Daoy (cell line): ENCODE measurements around the gene FNDC3B. TPM values are rescaled to one million over a fixed set of nuclear protein-coding genes. Genes with fewer than 3 reads are reported as not detected.

Experiments used
- DNase-seq: peaks from one replicate; pipeline ENCODE4 v3.0.0-alpha.2; 2015; ENCODE audit warnings: low read depth
- total RNA-seq: library from RNA; depleted of rRNA; stranded (reverse); fragments of >200 nt; shearing (Covaris generic); gene quantifications from 2 replicates; pipeline ENCODE4 v1.2.3, GENCODE V29; 2014

The FNDC3B gene
- total RNA-seq, 1 experiment from 2014 or later: 84.3 TPM

DNA sequence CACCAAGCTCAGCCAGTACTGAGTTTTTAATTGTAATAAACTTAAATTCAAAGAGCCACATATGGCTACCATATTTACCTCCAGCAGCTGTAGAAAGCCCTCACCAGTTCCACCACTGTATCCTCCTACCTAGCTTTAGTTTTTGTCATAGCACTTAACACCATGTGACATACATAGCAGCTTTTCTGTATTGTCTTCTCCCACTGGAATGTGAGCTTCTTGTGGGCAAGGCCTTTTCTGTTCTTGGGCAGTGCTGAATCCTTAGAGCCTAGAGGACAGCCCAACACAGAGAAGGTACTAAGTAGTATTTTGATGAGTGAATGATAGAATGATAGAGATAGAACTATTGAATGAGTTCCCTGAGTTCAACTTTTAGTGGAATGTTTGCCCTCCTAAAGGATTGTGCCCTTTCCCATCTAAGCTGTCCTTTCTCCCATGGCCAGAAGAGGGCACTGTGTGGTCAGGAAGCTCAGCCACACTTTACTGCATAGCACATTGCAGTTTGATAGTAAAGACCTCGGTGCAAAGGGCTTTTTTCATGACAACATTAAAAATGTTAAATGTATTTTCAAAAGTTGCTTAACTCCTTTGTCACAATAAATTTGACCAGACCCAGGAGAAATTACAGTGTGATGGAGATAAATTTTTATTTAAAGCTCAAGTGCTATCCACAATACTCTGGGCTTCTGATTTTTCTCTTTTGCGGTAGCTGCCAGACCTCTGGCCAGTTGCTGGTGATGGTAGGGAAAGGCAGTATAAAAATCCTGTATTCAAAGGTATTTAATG is 293.1 kb downstream of the FNDC3B start:
- DNase-seq: peak; percentile 75

DNA sequence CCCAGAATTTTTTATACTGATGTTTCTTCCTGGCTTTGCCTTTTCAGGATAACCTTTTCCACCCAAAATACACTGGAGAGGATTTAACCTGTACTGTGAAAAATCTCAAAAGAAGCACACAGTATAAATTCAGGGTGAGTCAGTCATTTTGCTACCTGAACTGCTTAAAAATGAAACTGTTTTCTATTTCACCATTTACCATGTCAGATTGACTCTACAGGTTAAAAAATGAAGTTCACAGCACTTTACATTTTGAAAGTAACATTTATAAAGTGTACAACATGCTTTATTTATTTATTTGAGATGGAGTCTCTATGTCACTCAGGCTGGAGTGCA is 293.6 kb downstream of the FNDC3B start:
- DNase-seq: no peak

DNA sequence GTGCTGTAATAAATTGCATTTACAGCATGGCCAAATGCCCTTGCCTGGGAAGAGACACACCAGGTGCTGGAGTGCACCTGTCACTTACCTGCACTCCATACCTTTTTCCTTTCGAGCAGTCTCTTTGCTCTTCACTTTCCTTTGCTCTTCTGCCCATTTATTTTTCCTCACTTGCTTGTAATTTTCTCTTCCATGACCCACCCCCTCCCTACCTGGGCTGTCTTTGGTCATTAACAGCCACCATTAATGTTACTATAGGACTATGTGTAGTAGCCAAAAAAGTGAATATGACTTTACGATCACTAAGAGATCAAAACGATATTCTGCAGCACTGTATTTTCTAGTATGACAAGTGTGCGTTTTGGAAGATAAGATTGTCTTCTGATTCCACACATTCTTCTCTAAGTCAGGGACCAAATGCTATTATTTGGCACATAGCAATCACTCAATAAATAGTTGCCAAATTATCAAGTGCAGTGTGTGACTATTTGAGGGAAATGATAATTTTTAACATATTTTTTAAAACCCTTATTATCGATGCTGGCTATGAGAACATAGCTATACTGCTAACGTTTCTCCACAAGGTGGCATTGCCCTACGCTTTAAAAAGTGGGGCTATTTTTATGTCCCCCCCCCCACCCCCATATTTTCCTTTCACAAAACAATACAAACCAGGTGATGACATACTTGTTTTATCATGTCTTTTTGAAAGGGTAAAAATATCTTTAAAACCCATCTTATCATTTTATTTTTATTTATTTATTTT is 294.5 kb downstream of the FNDC3B start:
- DNase-seq: no peak

DNA sequence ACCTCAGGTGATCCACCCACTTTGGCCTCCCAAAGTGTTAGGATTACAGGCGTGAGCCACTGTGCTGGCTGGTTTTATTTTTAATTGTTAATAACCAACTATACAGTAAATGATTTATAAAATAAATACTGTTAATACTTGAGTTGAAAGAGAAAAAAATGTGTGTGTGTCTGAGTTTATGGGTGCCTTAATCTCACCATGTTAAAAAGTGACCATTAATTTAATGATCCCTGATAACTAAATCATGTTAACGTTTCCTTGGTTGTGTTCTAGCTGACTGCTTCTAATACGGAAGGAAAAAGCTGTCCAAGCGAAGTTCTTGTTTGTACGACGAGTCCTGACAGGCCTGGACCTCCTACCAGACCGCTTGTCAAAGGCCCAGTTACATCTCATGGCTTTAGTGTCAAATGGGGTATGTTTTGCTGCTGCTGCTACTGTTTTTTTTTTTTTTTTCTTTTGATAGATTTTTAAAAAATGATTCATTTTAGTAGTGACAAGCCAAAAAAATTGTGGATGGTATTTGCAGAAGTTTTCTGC is 295.4 kb downstream of the FNDC3B start:
- no peak for DNase-seq

DNA sequence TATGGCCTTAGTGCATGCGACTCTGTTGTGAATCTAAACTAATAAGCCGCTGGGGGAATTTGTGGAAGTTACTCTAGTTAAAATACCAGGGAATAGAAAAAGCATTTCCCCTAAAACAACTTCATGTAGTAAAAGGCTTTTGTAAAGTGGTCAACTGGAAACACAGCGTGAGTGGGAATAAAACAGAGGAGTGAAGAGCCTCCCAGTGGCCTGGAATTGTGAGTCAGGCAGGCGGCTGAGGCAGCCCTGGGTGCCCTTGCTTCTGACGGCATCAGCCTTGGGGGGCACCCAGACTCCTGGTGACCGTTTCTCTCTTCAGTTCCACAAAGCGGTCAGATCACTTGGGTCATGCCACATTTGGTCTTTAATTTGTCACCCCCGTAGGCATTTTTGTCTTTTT is 300.5 kb downstream of the FNDC3B start:
- DNase-seq: no peak

DNA sequence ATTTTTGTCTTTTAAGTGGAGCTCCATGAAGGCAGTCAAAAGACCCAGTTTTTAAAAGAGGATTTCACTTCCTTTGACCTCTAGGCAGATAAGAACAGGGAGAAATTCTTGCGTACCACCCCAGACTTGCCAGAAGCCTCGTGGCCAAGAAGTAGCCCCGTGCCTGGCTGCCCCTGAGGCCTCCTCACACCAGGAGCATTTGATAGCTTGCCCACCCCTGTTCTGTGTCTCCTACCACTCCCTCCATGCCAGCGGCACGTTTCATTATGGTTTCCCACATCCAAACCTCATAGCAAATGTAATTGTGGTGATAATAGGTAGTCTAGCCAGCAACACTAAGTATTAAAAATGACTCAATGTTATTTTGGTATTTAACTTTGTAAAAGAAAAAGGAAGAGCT is 301.2 kb downstream of the FNDC3B start:
- DNase-seq: no peak

DNA sequence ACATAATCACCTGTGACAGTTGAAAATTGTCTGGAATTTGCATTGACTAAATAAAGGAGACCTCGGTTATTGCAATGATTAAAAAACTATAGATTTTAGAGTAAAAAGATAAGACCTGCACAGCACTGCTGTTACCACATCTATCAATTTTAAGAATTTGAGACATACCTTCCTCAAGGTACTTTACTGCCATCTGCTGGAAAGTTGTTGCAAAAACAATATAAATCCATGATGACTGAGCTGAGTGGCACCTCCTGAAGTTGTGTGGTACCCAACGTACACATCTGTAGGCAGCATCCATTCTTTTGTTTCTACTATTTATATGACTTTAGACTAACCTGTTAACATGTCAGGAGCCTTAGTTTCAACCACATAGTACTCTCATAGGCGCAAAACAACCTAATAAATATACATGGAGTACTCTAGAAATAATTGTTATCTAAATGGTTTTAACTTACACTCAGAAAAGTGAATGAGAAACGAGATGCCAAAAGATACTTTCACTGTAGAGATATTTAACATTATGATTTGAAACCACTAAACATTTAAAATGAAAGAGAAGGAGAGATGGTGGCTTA is 302.2 kb downstream of the FNDC3B start:
- DNase-seq: peak; percentile 37

DNA sequence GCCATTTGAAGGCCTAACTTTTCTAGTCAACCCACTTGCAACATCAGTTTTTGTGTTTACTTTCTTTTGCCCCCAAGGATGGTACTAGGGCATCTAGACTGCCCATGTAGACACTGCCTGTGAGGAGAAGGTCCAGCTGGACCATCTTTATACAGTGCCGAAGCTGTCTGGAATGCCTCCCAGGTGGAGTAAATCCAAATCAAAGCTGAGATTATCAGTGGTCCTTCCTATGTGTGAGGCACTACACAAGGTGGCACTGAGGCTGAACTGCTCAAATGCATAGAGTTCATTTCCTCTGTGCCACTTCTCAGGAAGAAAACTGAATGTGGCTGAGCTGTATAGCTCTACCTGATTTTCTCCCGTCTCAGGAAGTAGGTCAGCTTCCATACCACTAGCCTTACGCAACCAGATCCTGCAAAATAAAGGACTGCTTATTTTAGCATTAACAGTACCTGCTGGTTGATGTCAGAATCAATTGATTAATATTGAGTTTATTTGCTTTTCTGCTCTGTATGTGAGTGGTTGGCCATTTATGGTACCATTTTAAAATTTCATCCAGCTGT is 302.8 kb downstream of the FNDC3B start:
- DNase-seq: no peak

DNA sequence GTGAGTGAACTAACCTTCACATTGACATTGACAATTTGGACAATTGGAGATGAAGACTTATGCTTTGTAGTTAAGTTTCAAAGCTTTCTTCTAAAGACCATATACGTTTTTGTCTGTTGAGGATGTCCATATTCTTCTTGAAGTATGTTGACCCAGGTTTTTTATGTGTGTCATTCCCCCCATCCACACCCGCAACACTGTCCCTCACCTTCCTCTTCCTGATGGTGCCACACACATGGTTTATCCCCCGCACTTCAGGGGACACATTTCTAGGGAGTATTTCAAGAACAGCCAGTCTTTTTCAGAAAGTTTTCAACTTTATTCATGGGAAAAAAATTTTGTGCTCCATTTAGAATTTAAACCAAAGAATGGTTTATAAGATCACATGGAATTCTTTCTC is 303.7 kb downstream of the FNDC3B start:
- DNase-seq: no peak

DNA sequence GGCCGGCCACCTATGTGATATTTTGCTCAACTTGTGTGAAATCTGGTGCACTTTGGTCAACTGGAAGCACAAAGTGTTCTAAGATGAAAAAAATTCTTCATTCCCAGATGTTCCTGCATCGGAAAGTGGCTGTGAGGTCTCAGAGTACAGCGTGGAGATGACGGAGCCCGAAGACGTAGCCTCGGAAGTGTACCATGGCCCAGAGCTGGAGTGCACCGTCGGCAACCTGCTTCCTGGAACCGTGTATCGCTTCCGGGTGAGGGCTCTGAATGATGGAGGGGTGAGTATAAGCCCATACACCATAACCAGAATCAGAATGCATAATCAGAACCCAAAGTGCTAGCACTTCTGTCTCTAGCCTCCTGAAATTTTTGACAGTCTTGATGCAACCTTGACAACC is 304.6 kb downstream of the FNDC3B start:
- DNase-seq: no peak

DNA sequence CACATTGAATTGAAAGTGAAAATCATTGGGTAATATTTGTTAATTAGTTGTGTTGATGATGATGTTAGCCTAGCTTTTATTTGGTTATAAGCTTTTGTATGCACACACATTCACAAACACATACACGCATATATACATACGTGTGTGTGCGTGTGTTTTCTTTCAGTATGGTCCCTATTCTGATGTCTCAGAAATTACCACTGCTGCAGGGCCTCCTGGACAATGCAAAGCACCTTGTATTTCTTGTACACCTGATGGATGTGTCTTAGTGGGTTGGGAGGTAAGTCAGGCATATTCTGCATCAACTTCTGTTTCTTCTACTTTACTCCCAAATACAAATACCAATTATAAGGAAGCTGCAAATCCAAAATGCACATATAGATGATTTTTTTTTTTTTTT is 306.8 kb downstream of the FNDC3B start:
- DNase-seq: no peak

DNA sequence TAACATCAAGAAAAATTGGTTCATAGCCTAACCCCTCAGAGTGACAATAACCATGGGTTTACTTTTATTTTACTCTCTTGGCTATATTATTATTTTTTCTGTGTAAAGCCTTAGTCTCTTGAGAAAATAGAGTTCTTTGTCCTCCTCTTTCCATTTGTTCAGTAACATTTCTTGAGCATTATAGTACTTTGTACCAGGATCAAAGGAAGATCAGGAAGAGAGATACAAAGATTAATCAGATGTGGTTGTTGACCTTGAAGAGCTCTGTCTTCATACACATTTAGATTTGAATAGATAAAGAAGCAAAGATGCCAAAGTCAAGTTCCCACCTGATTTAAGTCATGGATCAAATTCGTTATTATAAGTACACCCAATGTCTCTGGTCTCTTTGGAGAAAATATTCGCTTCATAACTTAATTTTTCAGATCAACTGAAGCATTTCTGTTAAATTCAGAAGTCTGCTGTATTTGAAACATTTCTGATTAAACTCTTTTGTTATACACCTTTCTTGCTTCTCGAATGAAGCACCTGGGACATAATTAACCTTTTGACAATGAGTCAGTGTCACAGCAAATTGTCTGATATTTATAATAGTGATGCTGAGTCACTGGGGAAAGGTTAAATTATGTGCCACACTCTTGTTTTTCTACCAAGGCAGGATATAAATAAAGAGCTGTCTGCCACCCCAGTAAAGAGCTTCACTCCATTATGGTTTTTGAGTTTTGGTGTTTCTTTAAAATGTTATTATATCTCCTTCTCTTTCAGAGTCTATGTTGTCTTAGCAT is 308.7 kb downstream of the FNDC3B start:
- no peak for DNase-seq

DNA sequence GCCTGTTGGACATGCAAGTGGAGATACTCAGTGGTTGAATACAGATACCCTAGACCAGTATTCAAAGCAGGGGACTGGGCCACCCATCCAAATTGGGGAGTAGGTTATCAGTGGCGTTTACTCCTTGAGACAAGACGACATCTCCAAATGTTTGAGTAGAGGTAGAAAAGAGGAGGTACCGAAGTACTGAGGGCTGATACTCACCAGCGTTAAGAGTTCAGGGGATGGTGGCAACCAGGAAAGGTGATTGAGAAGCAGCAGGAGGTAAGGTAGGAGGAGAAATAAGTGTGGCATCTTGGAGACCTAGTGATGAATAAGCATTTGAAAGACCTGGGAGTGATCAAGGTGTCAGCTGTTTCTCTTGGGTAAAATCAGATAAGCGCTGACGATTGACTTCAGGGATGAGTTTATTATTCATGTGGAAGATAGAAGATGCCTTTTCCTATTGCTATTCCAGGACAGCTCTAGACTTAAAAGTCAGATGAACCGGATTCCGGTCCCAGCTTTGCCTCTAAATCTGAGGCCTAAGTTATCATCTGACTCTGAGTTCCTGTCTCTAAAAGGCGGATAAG is 312.6 kb downstream of the FNDC3B start:
- DNase-seq: no peak

DNA sequence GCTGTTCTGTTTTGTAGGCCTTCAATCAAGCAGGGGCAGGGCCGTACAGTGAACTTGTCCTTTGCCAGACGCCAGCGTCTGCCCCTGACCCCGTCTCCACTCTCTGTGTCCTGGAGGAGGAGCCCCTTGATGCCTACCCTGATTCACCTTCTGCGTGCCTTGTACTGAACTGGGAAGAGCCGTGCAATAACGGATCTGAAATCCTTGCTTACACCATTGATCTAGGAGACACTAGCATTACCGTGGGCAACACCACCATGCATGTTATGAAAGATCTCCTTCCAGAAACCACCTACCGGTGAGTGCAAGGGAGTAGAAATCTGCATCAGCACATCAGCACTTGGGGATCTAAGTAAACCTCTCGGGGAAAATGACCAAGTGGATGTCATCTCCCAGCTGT is 313.4 kb downstream of the FNDC3B start:
- DNase-seq: no peak

DNA sequence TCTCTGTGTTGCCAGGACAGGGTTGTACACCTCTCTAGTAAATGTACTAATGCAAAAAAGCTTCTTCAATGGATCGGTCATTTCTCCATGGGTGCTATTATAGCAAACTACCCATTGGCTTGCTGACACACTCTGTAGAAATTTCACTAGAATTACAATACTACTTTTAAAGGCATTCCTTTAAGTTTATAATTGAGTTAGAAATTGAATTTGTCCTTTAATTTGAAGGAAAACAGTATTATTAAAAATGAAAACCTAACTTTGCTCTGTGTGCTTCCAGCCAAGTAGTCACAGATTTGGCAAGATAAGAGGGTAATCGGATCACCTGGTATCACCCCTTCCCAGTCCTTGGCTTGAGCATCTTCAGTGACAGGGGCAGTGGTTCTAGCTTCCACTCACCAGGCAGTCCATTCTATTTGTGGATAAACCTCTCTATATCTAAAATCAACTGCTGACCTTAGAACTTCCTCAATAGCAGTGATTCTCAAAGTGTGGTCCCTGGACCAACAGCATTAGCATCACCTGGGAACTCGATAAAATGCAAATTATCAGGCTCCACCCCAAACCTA is 315.6 kb downstream of the FNDC3B start:
- DNase-seq: no peak

DNA sequence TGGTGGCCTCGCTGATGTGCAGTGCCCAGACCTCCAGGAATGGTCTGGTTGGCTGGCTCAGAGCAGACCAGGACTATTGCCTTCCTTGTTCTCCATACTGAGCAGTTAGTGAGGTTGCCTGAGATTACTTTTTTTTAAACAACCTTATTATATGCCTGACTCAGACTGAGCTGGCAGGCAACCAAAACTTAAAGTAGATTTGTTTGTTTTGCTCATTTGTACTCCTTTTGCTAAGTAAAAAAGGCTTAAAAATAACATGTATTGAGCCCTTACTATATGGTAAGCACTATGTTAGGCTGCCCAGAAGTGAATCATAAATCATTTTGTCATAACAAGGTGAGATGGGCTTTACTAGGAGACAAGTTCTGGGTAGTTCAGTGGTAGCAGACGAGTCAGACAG is 316.5 kb downstream of the FNDC3B start:
- DNase-seq: peak; percentile 70

DNA sequence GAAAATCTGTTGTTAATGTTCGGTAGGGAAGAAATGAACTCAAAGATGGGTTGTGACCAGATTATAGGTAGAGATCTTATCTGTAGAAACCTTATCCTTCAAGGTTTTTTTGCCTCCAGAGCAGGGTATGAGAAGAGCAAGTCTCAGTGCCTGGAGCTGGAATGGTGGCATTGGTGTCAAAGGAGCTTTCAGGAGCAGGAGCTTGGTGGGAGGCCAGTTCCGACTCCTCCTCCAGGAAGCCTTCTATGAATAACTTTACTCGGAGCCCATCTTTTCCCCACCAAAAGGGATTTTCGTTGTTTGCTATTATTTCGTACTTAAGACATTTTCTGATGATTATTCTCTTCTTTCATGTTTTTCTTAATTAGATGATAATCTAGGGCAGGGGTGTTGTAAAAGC is 317.0 kb downstream of the FNDC3B start:
- no peak for DNase-seq

DNA sequence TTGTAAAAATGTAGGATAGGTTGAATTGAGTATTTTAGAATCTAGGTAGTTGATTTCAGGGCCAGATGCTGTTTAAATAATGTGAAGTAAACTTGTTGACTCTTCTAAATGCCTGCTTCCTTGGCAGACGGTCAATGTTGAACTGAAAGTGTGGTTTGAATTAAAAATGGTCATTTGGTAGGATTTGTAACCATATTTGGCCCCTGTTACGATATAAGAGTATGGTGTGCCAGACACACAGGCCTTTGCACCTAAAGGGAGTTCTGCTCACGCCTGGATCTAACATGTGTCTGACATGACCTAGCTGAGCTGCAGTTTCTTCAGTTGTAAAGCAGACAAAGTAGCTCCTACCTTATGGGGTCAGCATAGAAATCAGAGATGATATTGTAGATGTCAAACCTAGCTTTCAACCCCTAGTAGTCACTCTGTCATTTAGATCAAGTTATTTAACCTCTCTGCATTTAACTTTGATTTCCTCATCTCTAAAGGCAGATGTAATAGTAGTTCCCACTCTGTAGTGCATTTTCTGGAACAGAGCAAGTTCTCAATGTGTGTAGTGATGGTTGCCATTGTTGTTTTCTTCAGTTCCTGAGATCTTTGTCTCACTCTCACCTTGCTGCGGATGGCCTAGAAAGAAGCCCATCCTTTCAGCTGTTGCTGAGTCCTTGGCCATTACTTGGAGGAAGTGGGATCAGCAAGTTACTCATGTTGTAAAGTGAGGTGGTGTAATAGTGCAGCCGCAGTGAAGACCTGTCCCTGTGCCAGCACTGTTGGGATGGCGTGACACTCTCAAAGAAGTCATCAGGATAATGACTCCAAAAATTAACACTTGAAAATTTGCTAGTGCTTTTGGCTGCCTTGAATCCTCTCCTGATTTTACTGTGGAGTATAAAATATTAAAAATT is 318.7 kb downstream of the FNDC3B start:
- peak; percentile 14 for DNase-seq

DNA sequence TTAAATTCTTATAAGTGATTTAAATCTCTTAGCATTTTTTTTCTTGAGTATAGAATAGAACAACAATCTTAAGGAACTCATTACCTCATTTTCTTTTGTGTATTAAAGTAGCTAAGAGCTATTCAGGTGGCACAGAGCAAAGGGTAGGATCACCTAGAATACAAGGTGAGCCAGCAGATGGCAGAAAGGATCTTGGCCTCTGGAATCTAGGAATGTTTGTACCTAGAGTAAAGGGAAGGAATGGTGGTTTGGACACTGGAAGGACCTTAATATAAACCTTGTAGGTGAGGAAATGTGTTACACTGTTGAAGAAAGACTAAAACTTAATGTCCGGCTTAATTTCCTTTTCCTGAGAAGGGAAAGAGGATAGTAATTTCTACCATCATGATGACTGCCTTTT is 319.9 kb downstream of the FNDC3B start:
- DNase-seq: no peak

DNA sequence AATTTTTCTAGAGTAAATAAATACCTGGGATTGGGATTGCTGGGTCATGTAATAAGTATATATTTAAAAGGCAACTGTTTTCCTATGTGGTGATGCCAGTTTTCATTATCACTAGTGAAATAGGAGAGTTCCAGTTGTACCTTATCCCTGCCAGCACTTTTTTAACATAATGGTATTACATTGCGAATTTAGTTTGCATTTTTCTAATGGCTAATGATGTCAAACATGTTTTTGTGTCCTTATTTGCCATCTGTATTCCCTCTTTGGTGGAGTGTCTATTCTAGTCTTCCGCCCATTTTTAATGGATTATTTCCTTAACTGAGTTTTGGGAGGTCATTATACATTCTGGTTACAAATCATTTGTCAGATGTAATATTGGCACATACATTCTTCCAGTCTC is 320.6 kb downstream of the FNDC3B start:
- DNase-seq: no peak
